SK-N-SH (cell line): Measurements from ENCODE around the gene TTC3. TPM values are rescaled to one million over a fixed set of nuclear protein-coding genes. Genes with fewer than 3 reads are reported as not detected.

Experiments used
- CTCF ChIA-PET: fragments of 300-600, 350-600 bp; formaldehyde crosslinking; extraction: SDS; loops from one replicate; lab custom pipeline; 2021; lab: Yijun Ruan, JAX
- POLR2A ChIA-PET: fragments of 350-600 bp; sonication (Branson Sonifier 250); formaldehyde crosslinking; extraction: SDS; loops from one replicate; lab custom pipeline; 2020; ENCODE audit warnings: antibody characterized with exemption, inconsistent platforms; lab: Yijun Ruan, JAX
- DNase-seq: peaks from one replicate; pipeline ENCODE4 v3.0.0; 2012
- H2AFZ ChIP-seq: fragments of 200-600 bp; sonication (generic); 2 replicates; pipeline ENCODE4 v1.8.1; 2016; ENCODE audit warnings: antibody characterized with exemption, mild to moderate bottlenecking, low read depth
- H3F3A ChIP-seq: fragments of 200-600 bp; sonication (generic); replicated peaks from 2 replicates; pipeline ENCODE3; 2016; ENCODE audit warnings: antibody characterized with exemption, mild to moderate bottlenecking; ENCODE audit not compliant: insufficient read depth
- H3K27ac ChIP-seq, 2 experiments: fragments of 200-500 bp in 1 of 2; fragments of 200-600 bp in 1 of 2; sonication (Bioruptor generic) in 1 of 2; sonication (generic), shearing (Covaris generic) in 1 of 2; 2 replicates each; pipeline versions ENCODE4 v1.5.1 to v1.6.1; 2014 to 2016; ENCODE audit warnings: low read depth in 2 of 2, inconsistent platforms in 1 of 2, low read length in 1 of 2, mild to moderate bottlenecking in 1 of 2, mixed read lengths in 1 of 2
- H3K27me3 ChIP-seq: fragments of 200-600 bp; sonication (generic), shearing (Covaris generic); 2 replicates; pipeline ENCODE4 v1.6.1; 2016; ENCODE audit warnings: mixed run types; ENCODE audit not compliant: insufficient read depth
- H3K36me3 ChIP-seq, 2 experiments: fragments of 200-500 bp in 1 of 2; fragments of 200-600 bp in 1 of 2; sonication (Bioruptor generic) in 1 of 2; sonication (generic) in 1 of 2; replicated peaks in 1 of 2; 2 replicates each; pipeline versions ENCODE3 to v1.5.1; 2014 to 2016; ENCODE audit warnings: low read length in 1 of 2, mild to moderate bottlenecking in 1 of 2; ENCODE audit not compliant: insufficient read depth in 2 of 2, control insufficient read depth in 1 of 2
- H3K4me1 ChIP-seq, 2 experiments: fragments of 200-500 bp in 1 of 2; fragments of 200-600 bp in 1 of 2; sonication (Bioruptor generic) in 1 of 2; sonication (generic), shearing (Covaris generic) in 1 of 2; 2 replicates each; pipeline versions ENCODE4 v1.5.1 to v1.6.1; 2014 to 2016; ENCODE audit warnings: low read depth in 1 of 2, low read length in 1 of 2, mixed run types in 1 of 2; ENCODE audit not compliant: insufficient read depth in 2 of 2, control insufficient read depth in 1 of 2
- H3K4me2 ChIP-seq: fragments of 200-600 bp; sonication (generic), shearing (Covaris generic); 2 replicates; pipeline ENCODE4 v1.6.1; 2017; ENCODE audit warnings: mixed run types
- H3K4me3 ChIP-seq, 2 experiments: fragments of 200-500 bp in 1 of 2; fragments of 200-600 bp in 1 of 2; sonication (Bioruptor generic) in 1 of 2; sonication (generic), shearing (Covaris generic) in 1 of 2; 2 replicates each; pipeline versions ENCODE4 v1.5.1 to v1.8.1; 2014 to 2016; ENCODE audit warnings: low read depth in 2 of 2, inconsistent platforms in 1 of 2, low read length in 1 of 2, mild to moderate bottlenecking in 1 of 2, mixed read lengths in 1 of 2, moderate library complexity in 1 of 2
- H3K79me2 ChIP-seq: fragments of 200-600 bp; sonication (generic); 2 replicates; pipeline ENCODE4 v1.8.1; 2017; ENCODE audit warnings: mild to moderate bottlenecking; ENCODE audit not compliant: insufficient read depth
- H3K9ac ChIP-seq: fragments of 200-600 bp; sonication (generic); 2 replicates; pipeline ENCODE4 v1.6.1; 2017; ENCODE audit warnings: mixed run types
- H3K9me2 ChIP-seq: fragments of 200-600 bp; sonication (generic); 2 replicates; pipeline ENCODE4 v1.6.1; 2017; ENCODE audit warnings: mixed run types
- H3K9me3 ChIP-seq: fragments of 200-600 bp; sonication (generic); 2 replicates; pipeline ENCODE4 v1.6.1; 2017; ENCODE audit warnings: mixed run types, mild to moderate bottlenecking, moderate library complexity
- H4K20me1 ChIP-seq: fragments of 200-600 bp; sonication (generic); 2 replicates; pipeline ENCODE4 v1.6.1; 2017; ENCODE audit warnings: mild to moderate bottlenecking, mixed run types; ENCODE audit not compliant: insufficient read depth
- GATA2 ChIP-seq: sonication (generic); formaldehyde crosslinking; IDR thresholded peaks from 2 replicates; pipeline ENCODE4 v1.5.0; 2020; ENCODE audit warnings: mild to moderate bottlenecking, missing genetic modification reagents
- IRF3 ChIP-seq: fragments of 150-350 bp; IDR thresholded peaks from 2 replicates; pipeline ENCODE4 v1.6.1; 2016; ENCODE audit warnings: mild to moderate bottlenecking, low read depth, low read length
- MEF2A ChIP-seq: IDR thresholded peaks from 2 replicates; pipeline ENCODE4 v1.4.0; 2012; ENCODE audit warnings: low read depth, borderline replicate concordance
- NRF1 ChIP-seq: IDR thresholded peaks from 2 replicates; pipeline ENCODE4 v1.6.1; 2012; ENCODE audit warnings: low read depth, mild to moderate bottlenecking, low read length
- PBX3 ChIP-seq: IDR thresholded peaks from 2 replicates; pipeline ENCODE4; 2012
- RCOR1 ChIP-seq: fragments of 150-350 bp; IDR thresholded peaks from 2 replicates; pipeline ENCODE4 v1.6.1; 2017; ENCODE audit warnings: antibody characterized with exemption, low read length
- REST ChIP-seq: IDR thresholded peaks from 2 replicates; pipeline ENCODE4 v1.6.1; 2012; ENCODE audit warnings: mild to moderate bottlenecking, low read depth, low read length, moderate library complexity
- YY1 ChIP-seq: IDR thresholded peaks from 2 replicates; pipeline ENCODE4 v1.4.0; 2012; ENCODE audit warnings: low read depth, mild to moderate bottlenecking
- ZBTB33 ChIP-seq: IDR thresholded peaks from 2 replicates; pipeline ENCODE4 v1.4.0; 2012; ENCODE audit warnings: low read depth, borderline replicate concordance
- WGBS: methylation state at CpG from one replicate; pipeline ENCODE4 v1.1.6; 2017; ENCODE audit warnings: low lambda C conversion rate; 5-methylcytosine and 5-hydroxymethylcytosine counted together
- polyA plus RNA-seq, 3 experiments: library from polyadenylated mRNA; depleted of rRNA; stranded (reverse); fragments of >200 nt; gene quantifications; 2 replicates each; pipeline ENCODE4 v1.2.3, GENCODE V29; 2012

Gene TTC3
- polyA plus RNA-seq, 1 of the 3 experiments (the other 2 are of a cell fraction): 35.7 TPM

GRCh38 chr21:37210130-37210529, 137.1 kb downstream of the TTC3 start:
- no peak overlapping the region for H3K4me3 ChIP-seq
- no peaks in the 10 kb centered on the region for H3K79me2 ChIP-seq
- no peaks in the 10 kb centered on the region for H3F3A ChIP-seq
- H3K27ac ChIP-seq: no peak overlapping the region
- H3K4me1 ChIP-seq: peaks cover 0 to 20% of the 10 kb centered on the region in 2 experiments; a peak in 1 of 4 replicates
- H3K27me3 ChIP-seq: no peaks in the 10 kb centered on the region
- TF ChIP-seq ZBTB33: no peak
- no peaks in the 10 kb centered on the region for H3K9me2 ChIP-seq
- DNase-seq: no peak
- no peaks in the 10 kb centered on the region for H3K36me3 ChIP-seq
- ChIA-PET POLR2A (no interaction called here), CTCF (interaction anchor here (1.7 kb wide), 1 partner anchor 11 kb away, joined by 4 read pairs; no protein-coding TSS in a partner anchor)
- WGBS: 92% methylated on average over 7 of the region's 7 CpGs
- H3K4me2 ChIP-seq: no peak overlapping the region
- H3K9me3 ChIP-seq: no peaks in the 10 kb centered on the region
- no peak overlapping the region for H2AFZ ChIP-seq
- H4K20me1 ChIP-seq: no peaks in the 10 kb centered on the region
- H3K9ac ChIP-seq: no peak overlapping the region

- Histone ChIP-seq H3K27me3 (no peaks in the 10 kb centered on the region), H3K9me3 (no peaks in the 10 kb centered on the region), H3K9me2 (no peaks in the 10 kb centered on the region), H4K20me1 (no peaks in the 10 kb centered on the region), H3F3A (no peaks in the 10 kb centered on the region), H3K4me2 (no peak overlapping the region), H3K36me3 (no peaks in the 10 kb centered on the region), H3K9ac (no peak overlapping the region), H3K4me1 (peaks cover 0 to 20% of the 10 kb centered on the region in 2 experiments; a peak in 1 of 4 replicates), H3K4me3 (no peak overlapping the region), H2AFZ (no peak overlapping the region), H3K79me2 (no peaks in the 10 kb centered on the region), H3K27ac (no peak overlapping the region)
- POLR2A ChIA-PET: no interaction called here
- DNase-seq: no peak
- CTCF ChIA-PET: no interaction called here
- 90% methylated on average over 1 of the region's 1 CpG for WGBS
- TF ChIP-seq YY1 (no peak), NRF1 (no peak), MEF2A (no peak), IRF3 (no peak), PBX3 (no peak), RCOR1 (no peak), REST (no peak), GATA2 (CRISPR knock-in tag) (no peak)
These were observed 137.7 kb downstream of the TTC3 start for GRCh38 chr21:37210799-37211198.
